Neural progenitor cell (in vitro differentiated cells): ENCODE data around the gene MUC5AC.

Experiments used
- CTCF ChIP-seq: fragments of 200-600 bp; sonication (generic); IDR thresholded peaks from 2 replicates; pipeline ENCODE4 v1.5.1; 2017; ENCODE audit warnings: antibody characterized with exemption, mild to moderate bottlenecking
- EZH2 ChIP-seq: fragments of 200-600 bp; sonication (generic); IDR thresholded peaks from 2 replicates; pipeline ENCODE4 v1.6.1; 2017; ENCODE audit warnings: antibody characterized with exemption, mild to moderate bottlenecking, moderate library complexity

- TF ChIP-seq CTCF (no peak), EZH2 (no peak)
Measured at GRCh38 chr11:1156506-1157340, 1.0 kb upstream of the MUC5AC start.
